Mesenchymal stem cell (in vitro differentiated cells and primary cell): ENCODE results near the gene MDM2.

ENCODE experiments used
- DNase-seq: peaks from one replicate; pipeline ENCODE4 v3.0.0-alpha.2; 2013
- H2AFZ ChIP-seq: one replicate; pipeline ENCODE4 v1.6.1; 2013; ENCODE audit warnings: low read depth, mild to moderate bottlenecking, control low read depth, inconsistent platforms, low read length, moderate library complexity
- H2AK5ac ChIP-seq: 2 replicates; pipeline ENCODE4 v1.6.1; 2013; ENCODE audit warnings: low read length, moderate library complexity, mild to moderate bottlenecking, inconsistent platforms; ENCODE audit not compliant: severe bottlenecking
- H2BK120ac ChIP-seq: one replicate; pipeline ENCODE4 v1.6.1; 2013; ENCODE audit warnings: low read depth, mild to moderate bottlenecking, inconsistent platforms, low read length, moderate library complexity
- H2BK12ac ChIP-seq, 2 experiments: one replicate each; pipeline ENCODE4 v1.6.1; 2013; ENCODE audit warnings: inconsistent platforms in 2 of 2, low read length in 2 of 2, mild to moderate bottlenecking in 2 of 2, moderate library complexity in 2 of 2, control low read depth in 1 of 2
- H2BK15ac ChIP-seq: one replicate; pipeline ENCODE4 v1.6.1; 2013; ENCODE audit warnings: mild to moderate bottlenecking, low read depth, inconsistent platforms; ENCODE audit not compliant: poor library complexity, severe bottlenecking
- H2BK5ac ChIP-seq: 2 replicates; pipeline ENCODE4 v1.6.1; 2013; ENCODE audit warnings: low read depth, mild to moderate bottlenecking, low read length, control low read depth, inconsistent platforms; ENCODE audit not compliant: poor library complexity, severe bottlenecking
- H3K14ac ChIP-seq, 2 experiments: one replicate each; pipeline ENCODE4 v1.6.1; 2013; ENCODE audit warnings: inconsistent platforms in 2 of 2, low read length in 2 of 2, control low read depth in 1 of 2, mild to moderate bottlenecking in 1 of 2, moderate library complexity in 1 of 2
- H3K18ac ChIP-seq, 2 experiments: one replicate each; pipeline ENCODE4 v1.6.1; 2013; ENCODE audit warnings: inconsistent platforms in 2 of 2, low read length in 2 of 2, control low read depth in 1 of 2, low read depth in 1 of 2, mild to moderate bottlenecking in 1 of 2
- H3K23ac ChIP-seq, 2 experiments: one replicate each; pipeline ENCODE4 v1.6.1; 2013; ENCODE audit warnings: inconsistent platforms in 2 of 2, low read length in 2 of 2, mild to moderate bottlenecking in 2 of 2, moderate library complexity in 2 of 2, control low read depth in 1 of 2
- H3K27ac ChIP-seq: 2 replicates; pipeline ENCODE4 v1.5.1; 2013; ENCODE audit warnings: mild to moderate bottlenecking, moderate library complexity, low read length, control low read depth, inconsistent platforms; ENCODE audit not compliant: poor library complexity, severe bottlenecking
- H3K27me3 ChIP-seq, 2 experiments: 2 replicates each; pipeline versions ENCODE4 v1.6.1 to v1.7.0; 2013; ENCODE audit warnings: low read length in 2 of 2, mild to moderate bottlenecking in 2 of 2, moderate library complexity in 2 of 2, control low read depth in 1 of 2, inconsistent platforms in 1 of 2; ENCODE audit not compliant: control insufficient read depth in 1 of 2, insufficient read depth in 1 of 2
- H3K36me3 ChIP-seq, 2 experiments: 2 replicates each; pipeline versions ENCODE4 v1.6.1 to v1.7.0; 2013; ENCODE audit warnings: low read length in 2 of 2, control low read depth in 1 of 2, inconsistent platforms in 1 of 2, low read depth in 1 of 2, mild to moderate bottlenecking in 1 of 2; ENCODE audit not compliant: insufficient read depth in 2 of 2, control insufficient read depth in 1 of 2
- H3K4ac ChIP-seq, 2 experiments: one replicate each; pipeline ENCODE4 v1.6.1; 2013; ENCODE audit warnings: inconsistent platforms in 2 of 2, low read length in 2 of 2, mild to moderate bottlenecking in 2 of 2, moderate library complexity in 2 of 2, control low read depth in 1 of 2, low read depth in 1 of 2
- H3K4me1 ChIP-seq: 2 replicates; pipeline ENCODE4 v1.6.1; 2013; ENCODE audit warnings: low read depth, low read length, control low read depth; ENCODE audit not compliant: control insufficient read depth, insufficient read depth
- H3K4me2 ChIP-seq: 2 replicates; pipeline ENCODE4 v1.6.1; 2013; ENCODE audit warnings: low read length, mild to moderate bottlenecking, inconsistent platforms; ENCODE audit not compliant: poor library complexity, severe bottlenecking
- H3K4me3 ChIP-seq, 2 experiments: 2 replicates each; pipeline versions ENCODE4 v1.5.1 to v1.7.0; 2013; ENCODE audit warnings: low read length in 2 of 2, mild to moderate bottlenecking in 2 of 2, control low read depth in 1 of 2, low read depth in 1 of 2; ENCODE audit not compliant: insufficient read depth in 1 of 2
- H3K79me1 ChIP-seq: replicated peaks from 2 replicates; pipeline ENCODE4 v1.6.1; 2013; ENCODE audit warnings: mild to moderate bottlenecking, control low read depth, low read length, inconsistent platforms; ENCODE audit not compliant: poor library complexity, severe bottlenecking
- H3K9ac ChIP-seq: 2 replicates; pipeline ENCODE4 v1.7.0; 2013; ENCODE audit warnings: mild to moderate bottlenecking, low read length, moderate library complexity
- H3K9me3 ChIP-seq: 2 replicates; pipeline ENCODE4 v1.7.0; 2013; ENCODE audit warnings: mild to moderate bottlenecking, low read length; ENCODE audit not compliant: control insufficient read depth
- H4K8ac ChIP-seq: one replicate; pipeline ENCODE4 v1.6.1; 2013; ENCODE audit warnings: inconsistent platforms, mild to moderate bottlenecking, low read length, moderate library complexity
- H4K91ac ChIP-seq: one replicate; pipeline ENCODE4 v1.6.1; 2013; ENCODE audit warnings: mild to moderate bottlenecking, low read length, inconsistent platforms
- WGBS: methylation state at CpG from one replicate; pipeline ENCODE4 v1.1.7; 2013; ENCODE audit warnings: mixed read lengths; 5-methylcytosine and 5-hydroxymethylcytosine counted together

The MDM2 gene

DNA sequence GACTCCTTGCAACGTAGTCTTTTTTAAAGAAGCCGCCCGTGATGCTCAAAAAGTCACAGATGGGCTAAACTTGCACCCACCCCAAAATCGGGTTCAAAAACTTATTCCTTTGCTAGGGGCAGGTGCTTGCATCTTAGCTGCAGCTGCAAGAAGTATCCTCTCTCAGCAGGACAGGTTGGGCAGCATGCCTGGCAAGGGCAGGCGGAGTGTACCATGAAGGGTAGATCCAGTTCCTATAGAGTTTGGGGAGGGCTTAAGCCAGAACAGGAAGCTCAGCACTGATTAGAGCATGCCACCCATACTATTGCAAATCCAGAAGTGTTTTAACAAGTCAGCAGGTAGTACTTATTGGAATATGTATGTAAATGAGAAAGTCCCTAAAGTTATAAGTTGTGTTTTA lies 76.3 kb downstream of the MDM2 start:
- Histone ChIP-seq H3K4me1 (no peaks in the 10 kb centered on the region), H3K23ac (no peak overlapping the region), H3K27me3 (no peaks in the 10 kb centered on the region), H3K14ac (no peak overlapping the region), H3K18ac (no peak overlapping the region), H2BK5ac (no peak overlapping the region), H2BK12ac (no peak overlapping the region), H3K9ac (no peak overlapping the region), H3K4ac (no peak overlapping the region), H3K27ac (no peak overlapping the region), H2BK120ac (peak overlapping the region; percentile 19), H3K79me1 (no peaks in the 10 kb centered on the region), H3K36me3 (no peaks in the 10 kb centered on the region), H4K91ac (no peak overlapping the region), H2BK15ac (no peak overlapping the region), H3K4me2 (no peak overlapping the region), H4K8ac (no peak overlapping the region), H2AFZ (no peak overlapping the region), H2AK5ac (no peak overlapping the region), H3K4me3 (no peak overlapping the region), H3K9me3 (no peaks in the 10 kb centered on the region)
- 96% methylated on average over 5 of the region's 5 CpGs for WGBS
- no peak for DNase-seq

DNA sequence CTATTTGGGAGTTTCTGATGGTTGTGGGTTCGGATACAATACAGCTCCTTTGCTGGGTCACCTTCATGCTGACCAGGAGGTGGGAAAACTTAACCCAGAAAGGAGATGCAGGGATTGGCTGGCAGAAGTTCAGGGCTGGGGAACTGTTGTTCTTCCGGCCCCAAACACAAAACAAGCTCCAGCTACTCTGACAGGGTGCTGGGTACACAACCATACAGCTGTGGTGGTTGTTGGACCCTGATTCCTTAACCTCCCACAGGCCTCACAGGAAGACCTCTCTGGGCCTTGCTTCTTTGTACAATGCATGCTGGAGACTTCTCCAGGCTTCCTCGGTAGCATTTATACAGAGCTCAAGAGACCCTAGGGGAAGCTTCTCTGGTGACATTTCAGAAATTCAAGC lies 77.4 kb downstream of the MDM2 start:
- no peaks in the 10 kb centered on the region for H3K4me1 ChIP-seq
- no peaks in the 10 kb centered on the region for H3K27me3 ChIP-seq
- H3K36me3 ChIP-seq = no peaks in the 10 kb centered on the region
- H3K79me1 ChIP-seq = no peaks in the 10 kb centered on the region
- no peak overlapping the region for H2BK15ac ChIP-seq
- no peak overlapping the region for H3K23ac ChIP-seq
- DNase-seq = no peak
- no peak overlapping the region for H3K27ac ChIP-seq
- no peak overlapping the region for H2BK12ac ChIP-seq
- no peak overlapping the region for H3K4me2 ChIP-seq
- no peak overlapping the region for H2BK5ac ChIP-seq
- H3K18ac ChIP-seq = no peak overlapping the region
- H2AFZ ChIP-seq = no peak overlapping the region
- H3K4ac ChIP-seq = no peak overlapping the region
- H3K4me3 ChIP-seq = no peak overlapping the region
- H2AK5ac ChIP-seq = no peak overlapping the region
- H3K14ac ChIP-seq = no peak overlapping the region
- no peak overlapping the region for H3K9ac ChIP-seq
- H4K91ac ChIP-seq = no peak overlapping the region
- H2BK120ac ChIP-seq = no peak overlapping the region
- WGBS = 82% methylated on average over 3 of the region's 3 CpGs
- H3K9me3 ChIP-seq = no peaks in the 10 kb centered on the region
- no peak overlapping the region for H4K8ac ChIP-seq

DNA sequence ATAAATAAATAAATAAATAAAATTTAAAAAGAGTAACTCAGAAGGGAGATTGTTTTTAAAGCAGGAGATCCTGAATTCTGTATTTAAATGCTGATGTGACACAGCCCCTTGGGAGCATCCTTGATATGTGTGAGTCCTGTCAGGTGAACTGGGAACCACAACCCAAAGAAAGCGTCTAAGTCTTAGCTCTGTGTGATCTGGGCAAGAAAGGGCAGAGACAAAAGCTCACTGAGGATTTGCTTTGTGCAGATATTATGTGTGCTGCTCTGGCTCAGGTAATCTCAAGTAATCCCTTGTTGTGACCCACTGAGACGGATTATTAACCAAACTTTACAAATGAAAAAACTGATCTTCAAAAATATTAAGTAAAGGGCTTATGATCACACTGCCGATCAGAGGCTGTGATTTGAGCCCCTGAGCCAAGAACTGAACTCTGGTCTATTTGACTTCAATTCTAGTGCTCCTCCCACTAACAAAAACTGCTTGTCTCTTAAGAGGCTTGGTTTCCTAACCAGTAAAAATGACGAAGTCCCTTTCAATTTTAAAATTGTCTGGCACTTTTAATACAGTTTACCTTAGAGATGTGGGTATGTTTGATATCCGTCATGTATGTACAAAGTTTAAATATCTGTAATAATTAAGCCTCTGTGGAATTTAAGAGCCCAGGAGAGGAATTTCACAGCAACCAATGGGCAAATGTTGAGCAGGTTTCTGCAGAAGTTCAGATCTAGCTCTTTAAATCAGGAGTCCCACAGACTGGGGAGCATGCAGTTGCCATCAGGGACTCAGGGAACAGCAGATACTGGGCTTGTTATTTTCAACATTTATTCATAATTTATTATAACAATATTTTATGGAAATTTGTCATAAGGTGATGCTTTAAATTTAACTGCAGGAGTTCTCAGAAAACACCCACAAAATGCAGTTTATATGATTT lies 78.9 kb downstream of the MDM2 start:
- Histone ChIP-seq H3K4me3 (no peak overlapping the region), H3K79me1 (no peaks in the 10 kb centered on the region), H2AFZ (no peak overlapping the region), H3K36me3 (no peaks in the 10 kb centered on the region), H3K9me3 (no peaks in the 10 kb centered on the region), H3K4me2 (no peak overlapping the region), H3K27ac (no peak overlapping the region), H2AK5ac (no peak overlapping the region), H4K8ac (no peak overlapping the region), H3K27me3 (no peaks in the 10 kb centered on the region), H3K9ac (no peak overlapping the region), H2BK120ac (no peak overlapping the region), H4K91ac (no peak overlapping the region), H3K14ac (no peak overlapping the region), H2BK15ac (no peak overlapping the region), H2BK12ac (no peak overlapping the region), H3K4me1 (no peaks in the 10 kb centered on the region), H3K4ac (no peak overlapping the region), H3K23ac (no peak overlapping the region), H2BK5ac (no peak overlapping the region), H3K18ac (no peak overlapping the region)
- no peak for DNase-seq
- WGBS = 95% methylated on average over 4 of the region's 5 CpGs

DNA sequence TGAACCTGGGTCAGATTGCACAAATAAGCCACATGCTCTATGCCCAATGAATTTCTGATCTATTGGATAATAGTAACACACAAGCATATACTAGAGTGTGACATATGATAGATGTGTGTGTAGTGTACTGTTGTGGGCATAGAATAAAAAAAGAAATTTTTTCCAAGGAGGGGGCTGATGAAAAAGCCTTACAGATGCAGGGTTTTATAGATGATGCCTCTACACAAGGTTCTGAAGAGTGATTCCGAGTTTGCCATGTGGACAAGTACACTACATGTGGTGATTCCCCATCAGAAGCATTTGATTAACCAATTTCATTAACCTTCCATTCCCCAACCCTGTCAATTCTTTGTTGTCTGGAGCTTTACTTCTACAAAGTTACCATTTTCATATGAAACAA lies 79.7 kb downstream of the MDM2 start:
- DNase-seq = no peak
- Histone ChIP-seq H3K14ac (no peak overlapping the region), H3K23ac (no peak overlapping the region), H3K4me2 (no peak overlapping the region), H3K18ac (no peak overlapping the region), H3K79me1 (no peaks in the 10 kb centered on the region), H2AK5ac (no peak overlapping the region), H3K36me3 (no peaks in the 10 kb centered on the region), H2BK12ac (no peak overlapping the region), H3K4ac (no peak overlapping the region), H2BK15ac (no peak overlapping the region), H3K27me3 (no peaks in the 10 kb centered on the region), H4K91ac (no peak overlapping the region), H2AFZ (no peak overlapping the region), H3K9ac (no peak overlapping the region), H3K4me1 (no peaks in the 10 kb centered on the region), H3K4me3 (no peak overlapping the region), H2BK120ac (no peak overlapping the region), H4K8ac (no peak overlapping the region), H3K27ac (no peak overlapping the region), H2BK5ac (no peak overlapping the region), H3K9me3 (no peaks in the 10 kb centered on the region)
- WGBS = 100% methylated on average over 1 of the region's 1 CpG
